ENCODE data around the gene MAB21L3. TPM values are rescaled to one million over a fixed set of nuclear protein-coding genes. Genes with fewer than 3 reads are reported as not detected.
"Not testable (repeated sequence)": the region's sequence is repeated elsewhere in the genome, so short reads cannot be mapped to it uniquely, and the experiment has no call there.

The MAB21L3 gene
- total RNA-seq, 1 experiment from 2014 or later: 1.4 TPM

DNA sequence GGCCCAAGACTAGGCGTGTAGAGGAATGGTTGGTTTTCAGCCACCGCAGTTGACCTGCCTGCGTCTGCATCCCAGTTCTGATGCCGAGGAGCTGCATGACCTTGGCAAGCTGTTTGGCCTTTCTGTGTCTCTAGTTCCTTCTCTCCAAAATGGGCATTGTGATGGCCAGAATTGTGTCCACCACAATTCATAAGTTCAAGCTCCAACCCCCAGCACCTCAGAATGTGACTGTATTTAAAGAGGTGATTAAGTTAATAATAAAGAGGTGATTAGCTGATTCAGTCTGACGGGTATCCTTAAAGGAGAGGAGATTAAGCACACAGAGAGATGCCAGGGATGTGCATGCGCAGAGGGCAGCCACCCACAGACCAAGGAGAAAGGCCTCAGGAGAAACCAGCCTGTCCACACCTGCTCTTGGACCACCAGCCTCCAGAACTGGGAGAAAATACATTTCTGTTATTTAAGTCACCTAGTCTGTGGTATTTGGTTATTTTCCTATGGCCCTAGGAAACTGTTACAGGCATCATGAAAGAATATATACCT lies 28.5 kb downstream of the MAB21L3 start:
- no peak for DNase-seq
- no peaks in the 10 kb centered on the region; the same call in 1 of the 2 replicates for H3K36me3 ChIP-seq (ENCODE audit: low read depth, low read length)
- no peak for ATAC-seq
- H3K27me3 ChIP-seq (ENCODE audit: low read length): no peaks in the 10 kb centered on the region
- no peaks in the 10 kb centered on the region for H4K20me1 ChIP-seq (ENCODE audit: low read length)
- H3K9ac ChIP-seq (ENCODE audit: low read length): no peak overlapping the region
- no peaks in the 10 kb centered on the region for H3K9me2 ChIP-seq (replicated peaks; ENCODE audit: low read length)
- H3K27ac ChIP-seq (ENCODE audit: low read length): no peak overlapping the region
- H3K9me3 ChIP-seq (ENCODE audit: low read length): no peaks in the 10 kb centered on the region
- 0 out of 2 replicates have a peak overlapping the region, but pooled peaks have one; percentile 12 for H2AFZ ChIP-seq (ENCODE audit: low read length)
- H3K4me1 ChIP-seq (ENCODE audit: insufficient read depth, low read length): peaks cover 5% of the 10 kb centered on the region; the same call in 1 of the 2 replicates
- TF ChIP-seq EZH2phosphoT487 (IDR thresholded peaks at IDR 0.05; ENCODE audit: borderline replicate concordance, low read length): no peak
- TF ChIP-seq, protein P1, sequence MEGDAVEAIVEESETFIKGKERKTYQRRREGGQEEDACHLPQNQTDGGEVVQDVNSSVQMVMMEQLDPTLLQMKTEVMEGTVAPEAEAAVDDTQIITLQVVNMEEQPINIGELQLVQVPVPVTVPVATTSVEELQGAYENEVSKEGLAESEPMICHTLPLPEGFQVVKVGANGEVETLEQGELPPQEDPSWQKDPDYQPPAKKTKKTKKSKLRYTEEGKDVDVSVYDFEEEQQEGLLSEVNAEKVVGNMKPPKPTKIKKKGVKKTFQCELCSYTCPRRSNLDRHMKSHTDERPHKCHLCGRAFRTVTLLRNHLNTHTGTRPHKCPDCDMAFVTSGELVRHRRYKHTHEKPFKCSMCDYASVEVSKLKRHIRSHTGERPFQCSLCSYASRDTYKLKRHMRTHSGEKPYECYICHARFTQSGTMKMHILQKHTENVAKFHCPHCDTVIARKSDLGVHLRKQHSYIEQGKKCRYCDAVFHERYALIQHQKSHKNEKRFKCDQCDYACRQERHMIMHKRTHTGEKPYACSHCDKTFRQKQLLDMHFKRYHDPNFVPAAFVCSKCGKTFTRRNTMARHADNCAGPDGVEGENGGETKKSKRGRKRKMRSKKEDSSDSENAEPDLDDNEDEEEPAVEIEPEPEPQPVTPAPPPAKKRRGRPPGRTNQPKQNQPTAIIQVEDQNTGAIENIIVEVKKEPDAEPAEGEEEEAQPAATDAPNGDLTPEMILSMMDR (conservative IDR thresholded peaks at IDR 0.05; ENCODE audit: low read depth, low read length): no peak
- TF ChIP-seq EZH2 (IDR thresholded peaks at IDR 0.05; ENCODE audit: low read length, unreplicated experiment): no peak
- POLR2A ChIA-PET (ENCODE audit: unreplicated experiment): no interaction called here
- CTCF ChIA-PET: interaction anchor here (0.5 to 2.1 kb wide), 10 partner anchors 17 to 456 kb away, joined by 3 to 46 read pairs (median 4); no protein-coding TSS in a partner anchor
- H3K79me2 ChIP-seq (ENCODE audit: low read length): no peaks in the 10 kb centered on the region
- no peaks in the 10 kb centered on the region for H3F3A ChIP-seq (ENCODE audit: low read length, unreplicated experiment)
- H3K4me3 ChIP-seq (ENCODE audit: low read length): no peak overlapping the region
- intact Hi-C loops (cut with micrococcal nuclease): loop anchor here (1.0 to 10.0 kb wide), 4 partner anchors 29 to 360 kb away; no protein-coding TSS in a partner anchor
- H3K4me2 ChIP-seq (ENCODE audit: low read length): peak overlapping the region; percentile 21; the same call in 1 of the 2 replicates
- no TSS peak for BruUV-seq (replicated peaks)

DNA sequence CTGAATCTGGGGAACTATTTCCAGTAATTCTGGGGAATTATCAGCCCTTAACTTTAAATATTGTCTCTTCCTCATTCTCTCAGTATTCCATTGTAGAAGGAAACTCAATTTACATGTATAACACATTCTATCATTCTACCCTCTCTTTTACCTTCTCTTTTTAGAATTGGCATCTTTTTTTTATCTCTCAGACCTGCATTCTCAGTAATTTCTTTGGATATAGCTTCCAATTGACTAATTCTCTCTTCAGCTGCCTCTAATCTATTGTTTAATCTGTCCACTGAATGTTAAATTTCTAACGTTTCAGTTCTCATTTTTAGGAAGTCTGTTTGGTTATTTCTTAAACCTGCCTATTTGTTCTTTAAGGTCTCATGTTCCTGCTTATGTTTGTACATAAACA lies 33.0 kb downstream of the MAB21L3 start:
- H3K27ac ChIP-seq (ENCODE audit: low read length): no peak overlapping the region
- BruUV-seq (replicated peaks): no TSS peak
- ATAC-seq: no peak
- ChIA-PET POLR2A (ENCODE audit: unreplicated experiment) (interaction anchor here (0.8 kb wide), 1 partner anchor 9 kb away, joined by 3 read pairs; no protein-coding TSS in a partner anchor), CTCF (no interaction called here)
- no peak overlapping the region for H3K4me2 ChIP-seq (ENCODE audit: low read length)
- no peak for DNase-seq
- no peaks in the 10 kb centered on the region for H3K9me3 ChIP-seq (ENCODE audit: low read length)
- no peaks in the 10 kb centered on the region; the same call in 1 of the 2 replicates for H3K36me3 ChIP-seq (ENCODE audit: low read depth, low read length)
- no peaks in the 10 kb centered on the region for H3F3A ChIP-seq (ENCODE audit: low read length, unreplicated experiment)
- H3K79me2 ChIP-seq (ENCODE audit: low read length): no peaks in the 10 kb centered on the region
- intact Hi-C loops (cut with micrococcal nuclease): no loop called here
- TF ChIP-seq, protein P1 (conservative IDR thresholded peaks at IDR 0.05; ENCODE audit: low read depth, low read length): no peak
- TF ChIP-seq EZH2phosphoT487 (IDR thresholded peaks at IDR 0.05; ENCODE audit: borderline replicate concordance, low read length) (no peak), EZH2 (IDR thresholded peaks at IDR 0.05; ENCODE audit: low read length, unreplicated experiment) (no peak)
- no peaks in the 10 kb centered on the region for H4K20me1 ChIP-seq (ENCODE audit: low read length)
- H3K4me3 ChIP-seq (ENCODE audit: low read length): no peak overlapping the region
- no peaks in the 10 kb centered on the region for H3K27me3 ChIP-seq (ENCODE audit: low read length)
- H3K9me2 ChIP-seq (replicated peaks; ENCODE audit: low read length): no peaks in the 10 kb centered on the region
- no peak overlapping the region for H2AFZ ChIP-seq (ENCODE audit: low read length)
- H3K4me1 ChIP-seq (ENCODE audit: insufficient read depth, low read length): no peaks in the 10 kb centered on the region
- H3K9ac ChIP-seq (ENCODE audit: low read length): no peak overlapping the region

DNA sequence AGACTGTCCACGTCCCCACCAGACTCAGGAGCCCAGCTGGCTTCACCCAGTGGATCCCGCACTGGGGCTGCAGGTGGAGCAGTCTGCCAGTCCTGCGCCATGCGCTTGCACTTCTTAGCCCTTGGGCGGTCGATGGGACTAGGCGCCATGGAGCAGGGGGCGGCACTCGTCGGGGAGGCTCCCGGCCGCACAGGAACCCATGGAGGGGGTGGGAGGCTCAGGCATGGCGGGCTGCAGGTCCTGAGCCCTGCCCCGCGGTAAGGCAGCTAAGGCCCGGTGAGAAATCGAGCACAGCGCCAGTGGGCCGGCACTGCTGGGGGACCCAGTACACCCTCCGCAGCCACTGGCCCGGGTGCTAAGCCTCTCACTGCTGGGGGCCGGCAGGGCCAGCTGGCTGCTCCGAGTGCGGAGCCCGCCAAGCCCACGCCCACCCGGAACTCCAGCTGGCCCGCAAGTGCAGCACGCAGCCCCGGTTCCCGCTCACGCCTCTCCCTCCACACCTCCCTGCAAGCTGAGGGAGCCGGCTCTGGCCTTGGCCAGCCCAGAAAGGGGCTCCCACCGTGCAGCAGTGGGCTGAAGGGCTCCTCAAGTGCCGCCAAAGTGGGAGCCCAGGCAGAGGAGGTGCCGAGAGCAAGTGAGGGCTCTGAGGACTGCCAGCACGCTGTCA lies 35.4 kb downstream of the MAB21L3 start:
- BruUV-seq (replicated peaks): not testable (repeated sequence)

More for the DNA sequence above, 35.4 kb downstream of the MAB21L3 start:
- DNase-seq; H3F3A ChIP-seq (ENCODE audit: low read length, unreplicated experiment); H3K9me2 ChIP-seq (replicated peaks; ENCODE audit: low read length); intact Hi-C loops (cut with micrococcal nuclease); H3K79me2 ChIP-seq (ENCODE audit: low read length); H3K4me3 ChIP-seq (ENCODE audit: low read length); H3K27ac ChIP-seq (ENCODE audit: low read length); H2AFZ ChIP-seq (ENCODE audit: low read length); H3K27me3 ChIP-seq (ENCODE audit: low read length); H3K9me3 ChIP-seq (ENCODE audit: low read length); CTCF ChIA-PET; H3K4me2 ChIP-seq (ENCODE audit: low read length); H3K36me3 ChIP-seq (ENCODE audit: low read depth, low read length); H4K20me1 ChIP-seq (ENCODE audit: low read length); H3K9ac ChIP-seq (ENCODE audit: low read length); ATAC-seq; H3K4me1 ChIP-seq (ENCODE audit: insufficient read depth, low read length): not testable (repeated sequence)
- POLR2A ChIA-PET (ENCODE audit: unreplicated experiment): interaction anchor here (0.6 kb wide), 1 partner anchor 913 kb away, joined by 3 read pairs; the partner anchor contains the start of gene TTF2

Data from PC-3 (cell line).